Stimulated activated CD8-positive, alpha-beta memory T cell treated with anti-CD3 and anti-CD28 coated beads, Interleukin-4, amount 100 ng/mL, for 24 hours (primary cell): Measurements from ENCODE around the gene VGLL3.

Experiments used
- DNase-seq: peaks from one replicate; pipeline ENCODE4 v3.0.0-alpha.2; 2020; ENCODE audit warnings: low read depth

Gene VGLL3

GRCh38 chr3:86949850-86950249, 41.1 kb downstream of the VGLL3 start:
- no peak for DNase-seq

- no peak for DNase-seq
Measured at GRCh38 chr3:86948822-86949221, 42.1 kb downstream of the VGLL3 start.

- no peak for DNase-seq
Measured at GRCh38 chr3:86942206-86942605, 48.7 kb downstream of the VGLL3 start.

GRCh38 chr3:86938416-86939105, 52.4 kb downstream of the VGLL3 start:
- DNase-seq = no peak

GRCh38 chr3:86937306-86937791, 53.6 kb downstream of the VGLL3 start:
- no peak for DNase-seq

GRCh38 chr3:86934851-86935250, 56.1 kb downstream of the VGLL3 start:
- DNase-seq = no peak

- DNase-seq = no peak
Measured at GRCh38 chr3:86930831-86931230, 60.1 kb downstream of the VGLL3 start.

GRCh38 chr3:86930181-86930580, 60.8 kb downstream of the VGLL3 start:
- no peak for DNase-seq

- no peak for DNase-seq
Measured at GRCh38 chr3:86929046-86929445, 61.9 kb downstream of the VGLL3 start.

GRCh38 chr3:86923071-86923491, 67.9 kb downstream of the VGLL3 start:
- DNase-seq = no peak

- no peak for DNase-seq
Measured at GRCh38 chr3:86921971-86922680, 68.8 kb downstream of the VGLL3 start.

- no peak for DNase-seq
Measured at GRCh38 chr3:86914670-86915069, 76.3 kb downstream of the VGLL3 start.

- no peak for DNase-seq
Measured at GRCh38 chr3:86913160-86913559, 77.8 kb downstream of the VGLL3 start.

GRCh38 chr3:86895202-86895601, 95.7 kb downstream of the VGLL3 start:
- DNase-seq = no peak

- no peak for DNase-seq
Measured at GRCh38 chr3:86890741-86891396, 100.1 kb downstream of the VGLL3 start.
